SKM-1 treated with dmso at 0.1 percent for 144 hours (cell line): ENCODE results near the gene LDB3.

Experiments
- DNase-seq: peaks from one replicate; lab custom pipeline; 2025; ENCODE audit not compliant: unreplicated experiment; lab: John Stamatoyannopoulos, UW

Gene LDB3

DNA sequence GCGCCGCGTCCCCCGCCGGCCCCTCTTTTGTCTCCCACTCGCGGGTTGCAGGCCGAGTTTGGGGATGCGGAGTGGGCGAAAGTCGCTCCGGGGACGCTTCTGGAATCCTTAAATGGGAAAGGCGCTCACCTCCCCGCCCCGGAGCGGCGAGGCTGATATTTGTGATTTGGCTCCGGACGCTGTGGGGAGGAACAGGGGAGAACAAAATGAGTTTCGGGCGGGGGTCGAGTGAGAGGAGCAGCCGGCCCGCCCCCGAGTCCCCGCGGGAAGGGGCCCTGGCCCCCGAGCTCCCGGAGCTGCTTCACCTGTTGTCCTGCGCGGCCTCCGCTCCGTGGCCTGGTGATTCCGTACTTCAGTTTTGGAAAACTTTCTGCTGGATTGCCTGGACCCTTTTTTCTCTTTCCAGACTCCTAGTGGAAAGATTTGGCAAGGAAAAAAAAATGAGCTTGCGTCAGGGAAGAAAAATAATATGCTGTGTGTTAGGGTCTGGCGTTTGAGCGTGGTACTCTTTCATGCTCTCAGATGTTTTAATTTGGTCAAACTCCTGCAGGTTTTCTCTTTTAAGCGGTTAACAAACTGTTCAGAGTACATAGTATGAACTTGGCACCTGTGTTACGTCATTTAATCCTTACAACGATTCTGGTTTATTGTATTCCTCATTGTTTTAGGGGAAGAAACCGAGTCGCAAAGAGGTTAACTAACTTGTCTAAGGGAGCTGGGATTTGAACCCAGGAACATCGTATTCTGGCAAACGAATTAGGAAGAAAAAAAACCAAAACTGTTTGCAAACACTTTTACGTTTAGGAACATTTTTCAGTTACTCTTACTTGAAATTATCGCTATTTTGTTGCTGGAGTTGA, 89.0 kb downstream of the LDB3 start:
- peak; percentile 22 for DNase-seq

GRCh38 chr10:86758189-86759072, 90.1 kb downstream of the LDB3 start:
- DNase-seq: no peak

GRCh38 chr10:86759073-86759672, 90.9 kb downstream of the LDB3 start:
- peak; percentile 19 for DNase-seq

DNA sequence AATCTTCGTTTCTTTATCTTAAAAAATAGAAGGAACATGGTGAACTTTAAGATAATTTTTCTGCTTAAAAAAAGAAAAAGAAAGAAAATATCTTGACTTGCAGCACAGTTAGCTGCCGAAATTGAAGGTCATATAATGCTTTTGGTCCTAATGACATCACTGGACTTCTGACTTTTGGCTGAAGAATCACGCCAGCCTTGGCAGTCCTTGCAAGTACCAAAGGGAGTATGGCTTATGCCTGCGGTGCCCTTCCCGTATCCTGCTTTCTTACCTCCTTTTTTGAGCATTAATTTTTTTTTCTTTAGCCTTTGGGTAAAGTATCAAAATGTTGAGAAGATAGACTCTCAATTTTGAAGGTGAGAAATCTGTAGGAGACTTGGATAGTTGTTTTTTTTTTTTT, 95.1 kb downstream of the LDB3 start:
- DNase-seq: no peak

- peak; percentile 7 for DNase-seq
These were observed 97.2 kb downstream of the LDB3 start for GRCh38 chr10:86765548-86765947.

GRCh38 chr10:86768412-86769062, 100.2 kb downstream of the LDB3 start:
- no peak for DNase-seq

DNA sequence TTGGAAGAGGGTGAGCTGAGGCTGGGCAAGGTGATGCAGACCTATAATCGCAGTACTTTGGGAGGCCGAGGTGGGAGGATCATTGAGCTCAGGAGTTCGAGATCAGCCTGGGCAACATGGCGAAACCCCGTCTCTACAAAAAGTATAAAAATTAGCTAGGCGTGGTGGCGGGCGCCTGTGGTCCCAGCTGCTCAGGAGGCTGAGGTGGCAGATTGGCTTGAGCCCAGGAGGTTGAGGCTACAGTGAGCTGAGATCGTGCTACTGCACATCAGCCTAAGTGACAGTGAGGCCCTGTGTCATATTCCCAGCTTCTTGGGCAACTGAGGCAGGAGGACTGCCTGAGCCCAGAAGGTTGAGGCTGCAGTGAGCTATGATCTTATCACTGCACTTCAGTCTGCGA, 101.7 kb downstream of the LDB3 start:
- no peak for DNase-seq

- DNase-seq: no peak
These were observed 102.2 kb downstream of the LDB3 start for GRCh38 chr10:86770412-86770960.

- DNase-seq: no peak
These were observed 105.2 kb downstream of the LDB3 start for GRCh38 chr10:86773498-86773897.

GRCh38 chr10:86775056-86775869, 107.0 kb downstream of the LDB3 start:
- no peak for DNase-seq

- no peak for DNase-seq
These were observed 107.5 kb downstream of the LDB3 start for GRCh38 chr10:86775870-86776180.

DNA sequence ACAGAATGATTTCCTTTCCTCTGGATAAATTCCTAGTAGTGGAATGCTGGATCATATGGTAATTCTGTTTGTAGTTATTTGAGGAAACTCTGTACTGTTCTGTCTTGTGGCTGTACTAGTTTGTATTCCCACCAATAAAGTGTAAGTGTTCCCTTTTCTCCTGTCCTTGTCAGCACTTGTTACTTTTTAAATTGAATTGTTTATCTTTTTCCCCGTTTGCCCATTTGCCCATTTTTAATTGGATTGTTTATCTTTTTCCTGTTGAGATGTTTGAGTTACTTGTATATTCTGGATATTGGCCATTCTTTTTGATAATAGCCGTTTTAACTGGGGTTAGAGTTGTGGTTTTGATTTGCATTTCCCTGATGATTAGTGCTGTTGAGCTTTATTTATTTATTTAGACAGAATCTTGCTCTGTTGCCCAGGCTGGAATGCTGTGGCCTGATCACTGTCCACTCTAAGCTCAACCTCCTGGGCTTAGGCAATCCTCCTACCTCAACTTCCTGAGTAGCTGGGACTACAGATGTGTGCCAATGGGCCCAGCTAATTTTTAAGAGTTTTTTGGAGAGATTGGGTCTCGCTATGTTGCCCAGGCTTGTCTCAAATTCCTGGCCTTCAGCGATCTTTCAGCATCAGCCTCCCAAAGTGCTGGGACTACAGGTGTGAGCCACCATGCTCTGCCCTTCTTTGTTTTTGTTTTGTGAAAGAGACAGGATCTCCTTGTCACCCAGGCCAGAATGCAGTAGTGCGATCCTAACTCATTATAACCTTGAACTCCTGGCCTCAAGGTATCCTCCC, 111.1 kb downstream of the LDB3 start:
- no peak for DNase-seq

GRCh38 chr10:86782701-86783418, 114.5 kb downstream of the LDB3 start:
- DNase-seq: no peak

GRCh38 chr10:86785037-86785436, 116.7 kb downstream of the LDB3 start:
- no peak for DNase-seq
